Ovary (tissue), 9 donors: ENCODE data around the gene ECEL1. TPM values are rescaled to one million over a fixed set of nuclear protein-coding genes. Genes with fewer than 3 reads are reported as not detected.

ENCODE experiments used
- DNase-seq, 5 donors: peaks; one replicate each; pipeline ENCODE4 v3.0.0-alpha.2; 2019 to 2020
- H3K27ac ChIP-seq, 2 donors: fragments of 200-600 bp; one replicate each; pipeline versions ENCODE4 v1.5.1 to v1.8.0; 2019 to 2022
- H3K27me3 ChIP-seq: fragments of 200-600 bp; one replicate; pipeline ENCODE4 v1.8.0; 2022
- H3K36me3 ChIP-seq: fragments of 200-600 bp; sonication (generic); one replicate; pipeline ENCODE4 v1.5.1; 2019
- H3K4me1 ChIP-seq: one replicate; pipeline ENCODE4 v1.8.1; 2013; ENCODE audit warnings: mild to moderate bottlenecking, moderate library complexity; ENCODE audit not compliant: insufficient read depth
- H3K4me3 ChIP-seq: fragments of 200-600 bp; sonication (generic); one replicate; pipeline ENCODE4 v1.5.1; 2017
- H3K9me3 ChIP-seq, 2 donors: fragments of 200-600 bp in 1 of 2; sonication (generic) in 1 of 2; one replicate each; pipeline versions ENCODE4 v1.5.1 to v1.8.1; 2013 to 2019; ENCODE audit warnings: mild to moderate bottlenecking in 1 of 2, moderate library complexity in 1 of 2
- EP300 ChIP-seq: sonication (generic); formaldehyde crosslinking; IDR thresholded peaks from one replicate; pipeline ENCODE4 v1.6.1; 2017; ENCODE audit warnings: antibody characterized with exemption
- POLR2A ChIP-seq: fragments of 450-650 bp; IDR thresholded peaks from one replicate; pipeline ENCODE4 v1.6.1; 2017; ENCODE audit warnings: antibody characterized with exemption, mild to moderate bottlenecking, moderate library complexity
- WGBS, 3 donors: extraction: QIAGEN DNeasy Blood & Tissue Kit in 1 of 3; methylation state at CpG; one replicate each; pipeline versions ENCODE4 v1.1.5 to v1.1.7; 2013 to 2017; 5-methylcytosine and 5-hydroxymethylcytosine counted together
- intact Hi-C, 4 donors: fragments of 100-400 bp; cut with DNase I; formaldehyde crosslinking; loops; one replicate each; pipeline versions ENCODE4 v1.11.0 to v1.15.1; 2022 to 2023
- polyA plus RNA-seq, 2 donors: library from polyadenylated mRNA; stranded (reverse); fragments of 200-250 nt in 1 of 2; fragments of 350-450 nt in 1 of 2; fragmentation: Illumina TruSeq in 1 of 2; extraction: RNeasy Lipid Tissue Mini Kit (QIAGEN cat#74804) in 1 of 2; gene quantifications; one replicate each; pipeline ENCODE4 v1.2.3, GENCODE V29; 2013 to 2014
- total RNA-seq, 7 donors: library from RNA; depleted of rRNA in 2 of 7; stranded (reverse); fragments of >200 nt in 2 of 7; fragmentation: NEBNext Ultra II Directional in 3 of 7; extraction: Animal tissue kit (Norgen Biotek cat#: 25700) in 3 of 7; gene quantifications; one replicate each; pipeline versions ENCODE4 v1.1.0 to v1.2.4, GENCODE V29; 2016 to 2023
- TF ChIP-seq, protein P1 (sequence below), 3 donors: fragments of 450-650 bp in 2 of 3; fragments of 200-600 bp in 1 of 3; IDR thresholded peaks; one replicate each; pipeline versions ENCODE4 v1.5.1 to v1.8.0; 2016 to 2022; ENCODE audit warnings: antibody characterized with exemption in 3 of 3, mild to moderate bottlenecking in 1 of 3
- donor health status: DM: no; HTN: no; CAD: no; lungs with moderate emphysema.
- donor health status: DM: no; HTN: no; CAD: no.
- donor health status: Bipolar disorder and iron deficiency.
- donor health status: DM: yes; HTN: yes; CAD: no.
- donor health status: DM: no; HTN: no; CAD: no.
- donor health status: DM: yes; HTN: yes; CAD: no.

Gene ECEL1
- total and polyA plus RNA-seq, 9 donors: 2.4 to 251 (median 46.3) TPM

DNA sequence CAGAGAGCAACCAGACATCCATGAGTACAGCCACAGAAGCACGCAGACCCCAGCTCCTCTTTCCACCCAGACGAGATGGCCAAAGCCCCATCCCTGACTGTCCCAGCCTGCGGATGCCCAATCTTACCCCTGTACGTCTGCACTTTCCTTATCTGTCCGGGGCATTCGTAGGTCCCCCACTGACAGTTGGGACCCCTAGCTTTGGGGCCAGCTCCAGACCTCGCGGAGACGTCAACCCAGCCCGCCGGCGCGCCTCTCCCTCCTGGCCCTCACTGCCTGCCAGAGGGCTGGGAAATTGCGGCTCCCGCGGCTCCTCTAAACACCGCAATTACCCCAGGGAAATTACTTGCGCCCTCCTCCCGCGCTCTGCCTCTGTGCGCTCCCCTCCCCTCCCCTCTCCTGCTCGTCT is 2.3 kb downstream of the ECEL1 start:
- H3K27me3 ChIP-seq: no peaks in the 10 kb centered on the region
- H3K9me3 ChIP-seq: no peaks in the 10 kb centered on the region
- peak in 3 of 5 donors; percentile 13 to 29 (median 27) for DNase-seq
- H3K27ac ChIP-seq: no peak overlapping the region
- TF ChIP-seq, protein P1, sequence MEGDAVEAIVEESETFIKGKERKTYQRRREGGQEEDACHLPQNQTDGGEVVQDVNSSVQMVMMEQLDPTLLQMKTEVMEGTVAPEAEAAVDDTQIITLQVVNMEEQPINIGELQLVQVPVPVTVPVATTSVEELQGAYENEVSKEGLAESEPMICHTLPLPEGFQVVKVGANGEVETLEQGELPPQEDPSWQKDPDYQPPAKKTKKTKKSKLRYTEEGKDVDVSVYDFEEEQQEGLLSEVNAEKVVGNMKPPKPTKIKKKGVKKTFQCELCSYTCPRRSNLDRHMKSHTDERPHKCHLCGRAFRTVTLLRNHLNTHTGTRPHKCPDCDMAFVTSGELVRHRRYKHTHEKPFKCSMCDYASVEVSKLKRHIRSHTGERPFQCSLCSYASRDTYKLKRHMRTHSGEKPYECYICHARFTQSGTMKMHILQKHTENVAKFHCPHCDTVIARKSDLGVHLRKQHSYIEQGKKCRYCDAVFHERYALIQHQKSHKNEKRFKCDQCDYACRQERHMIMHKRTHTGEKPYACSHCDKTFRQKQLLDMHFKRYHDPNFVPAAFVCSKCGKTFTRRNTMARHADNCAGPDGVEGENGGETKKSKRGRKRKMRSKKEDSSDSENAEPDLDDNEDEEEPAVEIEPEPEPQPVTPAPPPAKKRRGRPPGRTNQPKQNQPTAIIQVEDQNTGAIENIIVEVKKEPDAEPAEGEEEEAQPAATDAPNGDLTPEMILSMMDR (IDR thresholded peaks at IDR 0.05): no peak
- no peak for TF ChIP-seq EP300
- TF ChIP-seq POLR2A: no peak
- intact Hi-C loops: no loop called here
- WGBS, 3 donors: 14 to 18% (median 16%) methylated on average over 22 of the region's 22 CpGs
- H3K4me3 ChIP-seq: peak overlapping the region; percentile 7
- H3K4me1 ChIP-seq: no peaks in the 10 kb centered on the region
- H3K36me3 ChIP-seq: no peaks in the 10 kb centered on the region

DNA sequence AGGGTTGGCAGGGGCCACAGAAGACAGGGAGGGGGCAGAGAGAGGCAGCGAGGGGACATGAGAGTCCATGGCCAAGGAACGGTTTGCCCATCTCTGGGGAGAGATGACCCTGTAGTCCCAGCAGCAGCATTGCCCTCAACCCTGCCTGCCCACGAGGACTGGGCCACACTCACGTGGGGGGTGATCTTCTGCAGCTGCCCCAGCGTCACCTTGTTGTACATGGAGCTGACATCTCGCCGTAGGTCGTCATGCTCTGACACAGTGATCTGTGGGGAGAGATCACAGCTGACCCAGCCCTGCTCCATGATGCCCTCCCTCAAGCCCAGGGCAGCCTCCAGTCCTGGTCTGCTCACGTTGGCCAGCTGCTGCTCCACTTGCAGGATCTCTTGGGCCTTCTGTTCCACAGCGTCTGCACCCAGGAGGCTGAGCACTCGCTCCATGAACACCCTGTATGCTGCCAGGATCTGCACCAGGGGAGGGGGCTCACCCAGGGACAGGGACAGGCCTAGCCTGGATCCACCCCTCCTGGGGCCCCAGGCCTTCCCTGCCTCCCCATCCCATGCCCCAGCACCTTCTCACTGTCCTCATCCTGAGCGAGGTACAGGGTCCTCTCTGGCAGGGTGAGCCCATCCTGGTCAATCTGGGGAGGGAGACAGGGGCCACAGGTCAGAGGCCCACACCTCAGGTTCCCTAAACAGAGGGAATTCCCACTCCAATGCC is 2.8 kb downstream of the ECEL1 start:
- DNase-seq: peak in 3 of 5 donors; percentile 17 to 27 (median 19)

DNA sequence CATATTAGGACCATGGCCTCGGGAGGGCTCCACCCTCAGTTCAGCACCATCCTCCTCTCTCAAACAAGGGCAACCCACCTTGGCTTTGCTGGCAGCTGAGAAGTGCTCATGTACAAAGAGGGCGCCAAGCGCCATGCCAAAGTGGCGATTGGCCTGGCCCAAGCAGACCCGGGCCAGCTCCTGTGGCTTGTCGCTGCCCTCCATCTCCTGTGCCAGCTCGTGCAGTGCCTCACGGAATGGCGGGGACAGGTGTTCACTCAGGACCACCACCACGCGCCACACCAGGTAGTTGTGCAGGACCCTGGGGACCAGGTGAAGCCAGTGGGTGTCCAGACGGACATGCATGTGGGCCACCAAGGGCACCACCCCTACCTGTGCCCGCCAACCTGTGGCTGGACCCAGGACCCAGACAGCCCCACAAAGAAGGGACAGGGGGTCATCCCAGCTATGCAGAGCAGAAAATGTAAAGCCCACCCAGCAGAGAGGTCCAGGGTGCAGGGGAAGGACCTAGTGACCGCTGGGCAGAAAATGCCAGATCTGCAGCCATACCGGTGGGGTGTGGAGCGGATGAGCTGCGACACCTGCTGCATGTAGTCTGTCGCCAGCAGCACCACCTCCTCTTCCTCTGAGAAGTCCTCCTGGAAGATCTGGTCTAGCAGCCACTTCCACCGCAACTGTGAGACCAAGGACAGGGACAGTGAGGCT is 3.6 kb downstream of the ECEL1 start:
- no peak for TF ChIP-seq EP300
- no peak for TF ChIP-seq POLR2A
- TF ChIP-seq, protein P1 (IDR thresholded peaks at IDR 0.05): no peak
- Histone ChIP-seq H3K4me3 (no peak overlapping the region), H3K4me1 (no peaks in the 10 kb centered on the region), H3K27ac (no peak overlapping the region), H3K36me3 (no peaks in the 10 kb centered on the region), H3K9me3 (no peaks in the 10 kb centered on the region), H3K27me3 (no peaks in the 10 kb centered on the region)
- peak; percentile 4 to 32 (median 19) for DNase-seq
- 93 to 94% (median 93%) methylated on average over 17 to 19 of the region's 19 CpGs for WGBS, 3 donors
- intact Hi-C loops: no loop called here

More for the DNA sequence above, 2.8 kb downstream of the ECEL1 start:
- TF ChIP-seq POLR2A (no peak), EP300 (no peak)
- TF ChIP-seq, protein P1 (IDR thresholded peaks at IDR 0.05): no peak
- no peaks in the 10 kb centered on the region for H3K4me1 ChIP-seq
- H3K27ac ChIP-seq: no peak overlapping the region
- H3K9me3 ChIP-seq: no peaks in the 10 kb centered on the region
- intact Hi-C loops: no loop called here
- H3K36me3 ChIP-seq: no peaks in the 10 kb centered on the region
- H3K4me3 ChIP-seq: no peak overlapping the region
- no peaks in the 10 kb centered on the region for H3K27me3 ChIP-seq
- WGBS, 3 donors: 86 to 92% (median 90%) methylated on average over 12 of the region's 12 CpGs

DNA sequence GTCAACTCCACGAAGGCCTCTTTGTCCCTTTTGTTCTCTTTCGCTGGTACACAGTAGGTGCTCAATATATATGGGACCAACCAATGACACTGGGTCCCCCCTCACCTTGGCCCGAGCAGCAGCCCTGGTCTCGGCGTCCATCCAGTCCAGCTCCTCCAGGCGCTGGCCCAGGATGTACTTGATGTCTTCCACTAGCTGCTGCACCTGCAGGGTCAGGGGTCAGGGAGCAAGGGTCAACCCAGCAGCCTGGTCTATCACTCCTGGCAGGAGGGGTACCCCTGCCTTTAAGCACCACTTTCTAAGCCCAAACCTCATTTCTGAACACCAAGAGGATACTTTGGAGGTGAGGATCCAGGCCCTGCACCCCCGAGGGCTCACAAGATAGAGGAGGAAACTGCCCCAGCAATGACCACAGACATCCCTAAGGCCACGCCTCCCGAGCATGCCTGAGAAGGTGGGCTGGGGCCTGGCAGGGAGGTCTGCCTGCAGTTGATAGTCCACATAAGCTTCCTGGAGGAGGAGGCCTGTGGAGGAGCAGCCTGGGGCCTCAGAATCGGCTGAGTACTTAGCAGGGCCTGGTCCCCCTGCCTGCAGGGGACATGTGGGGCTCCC is 4.2 kb downstream of the ECEL1 start:
- 91 to 95% (median 92%) methylated on average over 9 to 10 of the region's 10 CpGs for whole genome bisulfite sequencing, 3 donors
- no peak for TF ChIP-seq POLR2A
- TF ChIP-seq, protein P1 (IDR thresholded peaks at IDR 0.05): no peak
- TF ChIP-seq EP300: no peak
- Histone ChIP-seq H3K4me1 (no peaks in the 10 kb centered on the region), H3K36me3 (no peaks in the 10 kb centered on the region), H3K9me3 (no peaks in the 10 kb centered on the region), H3K27me3 (no peaks in the 10 kb centered on the region), H3K4me3 (no peak overlapping the region), H3K27ac (no peak overlapping the region)
- DNase-seq: peak; percentile 5 to 35 (median 27)
- intact Hi-C loops: no loop called here
